NB4 (cell line): Measurements from ENCODE around the gene PRPF40A.
"Not testable (repeated sequence)": the region's sequence is repeated elsewhere in the genome, so short reads cannot be mapped to it uniquely, and the experiment has no call there.

Source experiments
- DNase-seq: peaks from one replicate; pipeline ENCODE4 v3.0.0; 2010; ENCODE audit warnings: low read depth
- H3K4me3 ChIP-seq: one replicate; pipeline ENCODE4 v1.5.1; 2011; ENCODE audit warnings: mild to moderate bottlenecking, low read depth, low read length, moderate library complexity
- CTCF ChIP-seq: IDR thresholded peaks from one replicate; pipeline ENCODE4 v1.5.1; 2012; ENCODE audit warnings: low read depth, low read length
- MAX ChIP-seq: IDR thresholded peaks from 2 replicates; pipeline ENCODE4 v1.6.1; 2011; ENCODE audit warnings: low read depth, low read length
- MYC ChIP-seq: IDR thresholded peaks from 2 replicates; pipeline ENCODE4 v1.6.1; 2011; ENCODE audit warnings: low read depth, low read length
- POLR2A ChIP-seq: IDR thresholded peaks from 2 replicates; pipeline ENCODE4 v1.6.1; 2011; ENCODE audit warnings: mild to moderate bottlenecking; ENCODE audit not compliant: insufficient read length; ENCODE audit errors: extremely low read depth

Gene PRPF40A

DNA sequence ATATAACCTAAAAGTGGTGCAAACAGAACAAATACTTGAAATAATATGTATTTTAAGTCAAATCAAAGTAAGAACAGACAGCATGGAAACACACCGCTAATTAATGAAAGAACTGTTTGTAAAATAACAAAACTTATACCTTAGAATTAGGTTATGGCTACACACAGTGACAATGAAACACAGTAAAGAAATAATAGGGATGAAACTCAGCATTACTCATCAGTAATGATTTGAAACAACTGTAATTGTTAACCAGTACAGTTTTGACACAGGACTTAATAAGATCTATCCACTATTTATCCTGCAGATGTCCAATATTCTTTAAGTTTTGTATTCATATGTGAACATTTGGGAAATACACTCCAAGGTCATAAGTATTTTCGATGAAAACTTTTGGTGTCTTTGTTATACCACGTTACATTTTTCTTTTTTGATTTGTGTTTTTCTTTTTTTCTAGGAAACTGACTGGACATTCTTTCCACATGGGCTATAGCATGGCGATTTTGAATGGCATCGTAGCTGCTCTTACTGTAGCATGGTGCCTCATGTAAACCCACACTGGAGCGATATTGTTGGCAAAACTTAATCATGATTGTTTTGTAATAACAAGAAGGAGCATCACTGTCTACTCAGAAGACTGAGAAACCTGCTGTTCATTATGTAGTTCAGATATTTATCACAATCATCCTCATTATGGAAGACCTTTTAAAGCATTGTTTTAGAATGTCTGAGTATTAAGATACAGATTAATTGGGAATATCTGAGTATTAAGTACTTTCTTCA, 42.2 kb upstream of the PRPF40A start:
- TF ChIP-seq CTCF = no peak
- TF ChIP-seq MYC = no peak
- TF ChIP-seq POLR2A = no peak
- no peak for TF ChIP-seq MAX
- DNase-seq = no peak

GRCh38 chr2:152755029-152755428, 37.8 kb upstream of the PRPF40A start:
- no peak overlapping the region for H3K4me3 ChIP-seq
- TF ChIP-seq POLR2A (no peak), CTCF (peak; percentile 24), MAX (no peak), MYC (no peak)
- DNase-seq = peak; percentile 11

More for the DNA sequence above, 42.2 kb upstream of the PRPF40A start:
- no peak overlapping the region for H3K4me3 ChIP-seq

DNA sequence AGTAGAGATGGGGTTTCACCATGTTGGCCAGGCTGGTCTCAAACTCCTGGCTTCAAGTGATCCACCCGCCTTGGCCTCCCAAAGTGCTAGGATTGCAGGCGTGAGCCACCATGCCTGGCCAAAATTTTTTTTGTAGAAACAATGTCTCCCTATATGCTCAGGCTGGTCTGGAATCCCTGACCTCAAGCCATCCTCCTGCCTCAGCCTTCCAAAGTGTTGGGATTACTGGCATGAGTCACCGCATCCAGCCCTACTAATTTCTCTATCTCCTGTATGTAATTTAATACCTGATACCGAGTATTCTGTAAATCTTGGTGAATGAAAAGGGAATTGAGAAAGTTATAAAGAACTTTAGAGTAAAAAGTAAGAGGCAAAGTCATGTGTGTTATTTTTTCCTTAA, 30.5 kb upstream of the PRPF40A start:
- not testable (repeated sequence) for H3K4me3 ChIP-seq, DNase-seq

DNA sequence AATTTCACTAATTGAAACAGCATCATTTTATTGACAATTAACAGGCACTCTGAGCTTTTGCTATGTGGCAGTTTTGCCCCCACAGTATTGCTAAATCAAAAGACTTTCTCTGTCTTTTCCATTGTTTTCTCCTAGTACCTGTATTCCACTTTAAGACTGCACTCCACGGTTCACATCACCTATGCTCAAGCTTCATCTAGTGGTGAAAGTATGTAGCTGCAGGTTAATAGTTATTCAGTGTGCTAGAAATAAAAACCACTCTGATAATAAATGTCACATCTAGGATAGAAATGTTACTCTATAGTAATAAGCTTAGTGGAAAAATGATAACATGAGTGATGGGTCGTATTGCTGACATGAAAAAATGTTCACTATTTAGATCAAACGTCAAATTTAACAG, 25.7 kb upstream of the PRPF40A start:
- no peak overlapping the region for H3K4me3 ChIP-seq
- no peak for DNase-seq
- TF ChIP-seq POLR2A = no peak
- peak; percentile 16 for TF ChIP-seq CTCF

GRCh38 chr2:152740743-152741328, 23.6 kb upstream of the PRPF40A start:
- TF ChIP-seq CTCF (peak; percentile 60), MYC (no peak)
- no peak overlapping the region for H3K4me3 ChIP-seq
- peak; percentile 72 for DNase-seq

GRCh38 chr2:152739705-152740104, 22.4 kb upstream of the PRPF40A start:
- H3K4me3 ChIP-seq, DNase-seq: not testable (repeated sequence)

GRCh38 chr2:152738438-152738837, 21.2 kb upstream of the PRPF40A start:
- no peak for DNase-seq
- TF ChIP-seq POLR2A (no peak), MAX (no peak), CTCF (no peak), MYC (no peak)
- no peak overlapping the region for H3K4me3 ChIP-seq

GRCh38 chr2:152737509-152737908, 20.2 kb upstream of the PRPF40A start:
- DNase-seq, H3K4me3 ChIP-seq: not testable (repeated sequence)
